Stimulated activated CD4-positive, alpha-beta T cell treated with anti-CD3 and anti-CD28 coated beads, Interleukin-4, amount 100 ng/mL, for 48 hours (primary cell): Measurements from ENCODE around the gene FKBP14.
"Not testable (repeated sequence)": the region's sequence is repeated elsewhere in the genome, so short reads cannot be mapped to it uniquely, and the experiment has no call there.

Experiments used
- DNase-seq, 2 donors: peaks; one replicate each; pipeline ENCODE4 v3.0.0-alpha.2; 2020; ENCODE audit warnings: low read depth in 2 of 2

FKBP14 gene

GRCh38 chr7:30026229-30027064, at the start of gene FKBP14:
Gene FKBP14, minus strand, starts transcription at chr7:30026702. Its CDS starts 194 bp downstream, at chr7:30026508.
- peak; percentile 82 to 90 for DNase-seq

GRCh38 chr7:30074422-30075030, 48.0 kb upstream of the FKBP14 start:
- DNase-seq: no peak

- DNase-seq: no peak
Observed at GRCh38 chr7:30072735-30073134, 46.2 kb upstream of the FKBP14 start.

- DNase-seq: no peak
Observed at GRCh38 chr7:30070052-30070451, 43.5 kb upstream of the FKBP14 start.

GRCh38 chr7:30069096-30069867, 42.8 kb upstream of the FKBP14 start:
- DNase-seq: no peak

- DNase-seq: no peak
Observed at GRCh38 chr7:30068117-30068516, 41.6 kb upstream of the FKBP14 start.

GRCh38 chr7:30066687-30067086, 40.2 kb upstream of the FKBP14 start:
- no peak for DNase-seq

- no peak for DNase-seq
Observed at GRCh38 chr7:30065746-30066145, 39.2 kb upstream of the FKBP14 start.

- no peak for DNase-seq
Observed at GRCh38 chr7:30062587-30062986, 36.1 kb upstream of the FKBP14 start.

GRCh38 chr7:30061786-30062185, 35.3 kb upstream of the FKBP14 start:
- DNase-seq: not testable (repeated sequence)

GRCh38 chr7:30057741-30058140, 31.2 kb upstream of the FKBP14 start:
- DNase-seq: no peak

- no peak for DNase-seq
Observed at GRCh38 chr7:30053068-30053467, 26.6 kb upstream of the FKBP14 start.

GRCh38 chr7:30049173-30049572, 22.7 kb upstream of the FKBP14 start:
- no peak for DNase-seq

- no peak for DNase-seq
Observed at GRCh38 chr7:30048582-30048981, 22.1 kb upstream of the FKBP14 start.

- DNase-seq: no peak
Observed at GRCh38 chr7:30047124-30047523, 20.6 kb upstream of the FKBP14 start.

GRCh38 chr7:30046127-30046770, 19.7 kb upstream of the FKBP14 start:
- DNase-seq: no peak

- no peak for DNase-seq
Observed at GRCh38 chr7:30041526-30042269, 15.2 kb upstream of the FKBP14 start.

GRCh38 chr7:30040938-30041337, 14.4 kb upstream of the FKBP14 start:
- DNase-seq: no peak

GRCh38 chr7:30038196-30038980, 11.9 kb upstream of the FKBP14 start:
- no peak for DNase-seq

GRCh38 chr7:30036220-30036619, 9.7 kb upstream of the FKBP14 start:
- DNase-seq: no peak

GRCh38 chr7:30034501-30034900, 8.0 kb upstream of the FKBP14 start:
- no peak for DNase-seq
